IMR-90 (cell line): ENCODE results near the gene PRSS3. TPM values are rescaled to one million over a fixed set of nuclear protein-coding genes. Genes with fewer than 3 reads are reported as not detected.
"Not testable (repeated sequence)": the region's sequence is repeated elsewhere in the genome, so short reads cannot be mapped to it uniquely, and the experiment has no call there.

Experiments
- ATAC-seq: fragments of 200-7000 bp; cut with Tn5 transposase; 2 replicates; pipeline ENCODE4 v1.9.1; 2020; ENCODE audit warnings: low read depth, mild to moderate bottlenecking, moderate library complexity
- BruUV-seq: library from RNA; stranded (reverse); fragments of 400-500 nt; replicated peaks from 2 replicates; lab custom pipeline; 2021; lab: Mats Ljungman, UMichigan
- CTCF ChIA-PET: fragments of 300-600 bp; formaldehyde crosslinking; extraction: SDS; loops from one replicate; lab custom pipeline; 2021; ENCODE audit warnings: antibody characterized with exemption; lab: Yijun Ruan, JAX
- POLR2A ChIA-PET: fragments of 300-600 bp; sonication (Branson Sonifier 250); formaldehyde crosslinking; loops from one replicate; lab custom pipeline; 2022; ENCODE audit warnings: antibody characterized with exemption; ENCODE audit not compliant: unreplicated experiment; lab: Charles Lee
- DNase-seq: peaks from one replicate; pipeline ENCODE4 v3.0.0; 2013
- H2AFZ ChIP-seq: replicated peaks from 2 replicates; pipeline ENCODE3; 2013; ENCODE audit warnings: low read length, mild to moderate bottlenecking; ENCODE audit not compliant: poor library complexity
- H2AK5ac ChIP-seq: 2 replicates; pipeline ENCODE4 v1.6.1; 2013; ENCODE audit warnings: low read depth, low read length, inconsistent platforms
- H2AK9ac ChIP-seq: replicated peaks from 2 replicates; pipeline ENCODE3; 2013; ENCODE audit warnings: mild to moderate bottlenecking, low read depth, low read length, moderate library complexity; ENCODE audit not compliant: poor library complexity
- H2BK120ac ChIP-seq: 2 replicates; pipeline ENCODE4 v1.6.1; 2013; ENCODE audit warnings: low read depth, low read length, inconsistent platforms
- H2BK15ac ChIP-seq: 3 replicates; pipeline ENCODE4 v1.6.1; 2013; ENCODE audit warnings: low read depth, low read length, inconsistent platforms
- H2BK20ac ChIP-seq: 2 replicates; pipeline ENCODE4 v1.6.1; 2013; ENCODE audit warnings: low read depth, mild to moderate bottlenecking, inconsistent platforms, low read length, moderate library complexity
- H2BK5ac ChIP-seq: 2 replicates; pipeline ENCODE4 v1.6.1; 2013; ENCODE audit warnings: mild to moderate bottlenecking, low read depth, low read length, inconsistent platforms; ENCODE audit not compliant: poor library complexity, severe bottlenecking
- H3K14ac ChIP-seq: replicated peaks from 2 replicates; pipeline ENCODE4 v1.6.1; 2013; ENCODE audit warnings: low read depth, low read length, inconsistent platforms
- H3K18ac ChIP-seq: 2 replicates; pipeline ENCODE4 v1.6.1; 2013; ENCODE audit warnings: low read depth, low read length, control low read depth
- H3K23ac ChIP-seq: 2 replicates; pipeline ENCODE4 v1.6.1; 2013; ENCODE audit warnings: low read depth, low read length, inconsistent platforms
- H3K27ac ChIP-seq: 2 replicates; pipeline ENCODE4 v1.5.1; 2013; ENCODE audit warnings: mild to moderate bottlenecking, control low read depth, low read length; ENCODE audit not compliant: insufficient read depth
- H3K27me3 ChIP-seq: 2 replicates; pipeline ENCODE4 v1.6.1; 2013; ENCODE audit warnings: low read length; ENCODE audit not compliant: control insufficient read depth, insufficient read depth
- H3K36me3 ChIP-seq: 2 replicates; pipeline ENCODE4 v1.6.1; 2013; ENCODE audit warnings: low read length, mixed read lengths; ENCODE audit not compliant: control insufficient read depth, insufficient read depth
- H3K4ac ChIP-seq: 2 replicates; pipeline ENCODE4 v1.6.1; 2013; ENCODE audit warnings: low read depth, low read length, inconsistent platforms
- H3K4me1 ChIP-seq: 2 replicates; pipeline ENCODE4 v1.6.1; 2013; ENCODE audit warnings: low read length, mixed read lengths; ENCODE audit not compliant: control insufficient read depth, insufficient read depth
- H3K4me2 ChIP-seq: 2 replicates; pipeline ENCODE4 v1.6.1; 2013; ENCODE audit warnings: low read depth, mild to moderate bottlenecking, control low read depth, low read length, moderate library complexity
- H3K4me3 ChIP-seq: 2 replicates; pipeline ENCODE4 v1.5.1; 2013; ENCODE audit warnings: low read depth, mild to moderate bottlenecking, control low read depth, low read length, moderate library complexity; ENCODE audit not compliant: insufficient read depth
- H3K56ac ChIP-seq: 2 replicates; pipeline ENCODE4 v1.6.1; 2013; ENCODE audit warnings: low read length, inconsistent platforms; ENCODE audit not compliant: insufficient read depth; ENCODE audit errors: extremely low read depth
- H3K79me1 ChIP-seq, 2 experiments: 2 replicates each; pipeline ENCODE4 v1.6.1; 2013; ENCODE audit warnings: low read length in 2 of 2, inconsistent platforms in 1 of 2, low read depth in 1 of 2
- H3K9ac ChIP-seq: 2 replicates; pipeline ENCODE4 v1.6.1; 2013; ENCODE audit warnings: low read depth, low read length, control low read depth
- H3K9me1 ChIP-seq: 2 replicates; pipeline ENCODE4 v1.6.1; 2013; ENCODE audit warnings: low read length, inconsistent platforms; ENCODE audit not compliant: insufficient read depth
- H3K9me3 ChIP-seq: 2 replicates; pipeline ENCODE4 v1.6.1; 2013; ENCODE audit warnings: low read length; ENCODE audit not compliant: control insufficient read depth, insufficient read depth
- H4K20me1 ChIP-seq: 2 replicates; pipeline ENCODE4 v1.6.1; 2013; ENCODE audit warnings: low read length, inconsistent platforms; ENCODE audit not compliant: insufficient read depth
- H4K5ac ChIP-seq: 2 replicates; pipeline ENCODE4 v1.6.1; 2013; ENCODE audit warnings: mild to moderate bottlenecking, low read depth, low read length, control low read depth
- H4K8ac ChIP-seq, 2 experiments: 2 replicates each; pipeline ENCODE4 v1.6.1; 2013; ENCODE audit warnings: low read depth in 2 of 2, low read length in 2 of 2, control low read depth in 1 of 2, inconsistent platforms in 1 of 2
- H4K91ac ChIP-seq: 2 replicates; pipeline ENCODE4 v1.6.1; 2013; ENCODE audit warnings: low read depth, low read length, inconsistent platforms; ENCODE audit not compliant: insufficient read depth
- CEBPB ChIP-seq: IDR thresholded peaks from 2 replicates; pipeline ENCODE4 v1.6.1; 2012; ENCODE audit warnings: low read depth, low read length, improper control_type of control experiment
- WGBS, 2 experiments: methylation state at CpG; one replicate each; pipeline versions ENCODE4 v1.1.5 to v1.1.7; 2013; ENCODE audit warnings: missing lambda C conversion rate in 2 of 2; ENCODE audit not compliant: insufficient read length in 1 of 2; ENCODE audit errors: extremely low coverage in 2 of 2; 5-methylcytosine and 5-hydroxymethylcytosine counted together
- dilution Hi-C: fragments of 300-500 bp; cut with HindIII; formaldehyde crosslinking; loops from one replicate; pipeline ENCODE4 v1.14.3; 2018; ENCODE audit warnings: low sequenced_read_pairs; ENCODE audit not compliant: unreplicated experiment
- in situ Hi-C: fragments of 300-500 bp; cut with MboI; formaldehyde crosslinking; loops from 3 replicates; pipeline ENCODE4 v1.14.3; 2019; ENCODE audit warnings: low sequenced_read_pairs, inconsistent platforms, mixed read lengths
- intact Hi-C: fragments of 100-400 bp; cut with micrococcal nuclease; formaldehyde crosslinking; loops from 2 replicates; pipeline ENCODE4 v1.10.0; 2022
- polyA plus RNA-seq, 3 experiments: library from polyadenylated mRNA; depleted of rRNA; stranded (reverse); fragments of >200 nt; gene quantifications; 2 replicates each; pipeline ENCODE4 v1.2.3, GENCODE V29; 2012; ENCODE audit warnings: low replicate concordance in 1 of 3
- total RNA-seq: library from RNA; depleted of rRNA; stranded (reverse); fragments of >200 nt; gene quantifications from 2 replicates; pipeline ENCODE4 v1.2.3, GENCODE V29; 2012

The PRSS3 gene
- total and polyA plus RNA-seq, 2 of the 4 experiments (the other 2 are of a cell fraction) = 7.0 to 26.9 TPM

DNA sequence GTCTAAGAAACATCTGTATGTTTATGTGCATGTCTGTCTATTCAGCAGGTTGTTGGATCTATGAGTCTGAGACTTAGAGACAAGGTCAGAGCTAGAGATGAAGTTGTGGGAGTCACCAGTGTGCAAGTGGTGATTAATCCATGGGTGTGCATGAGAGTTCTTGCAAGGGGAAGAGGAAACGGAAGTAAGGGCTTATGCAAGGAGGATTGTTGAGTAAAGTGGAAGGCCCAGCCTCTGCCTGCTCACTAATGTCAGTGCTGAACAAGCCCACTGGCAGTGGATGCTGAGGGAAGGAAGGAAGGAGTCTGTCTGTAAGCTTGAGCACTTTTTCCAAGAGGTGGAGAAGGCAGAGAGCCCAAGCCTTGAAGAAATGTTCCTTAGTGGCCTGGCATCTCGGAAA lies 35.7 kb upstream of the PRSS3 start:
- H2BK5ac ChIP-seq, H2AK5ac ChIP-seq, H4K5ac ChIP-seq, H3K18ac ChIP-seq, dilution Hi-C loops, H3K4ac ChIP-seq, H4K91ac ChIP-seq, H3K9me3 ChIP-seq, H3K27ac ChIP-seq, H3K9me1 ChIP-seq, ATAC-seq, H2AFZ ChIP-seq, H3K9ac ChIP-seq, intact Hi-C loops, in situ Hi-C loops, H3K79me1 ChIP-seq, H3K36me3 ChIP-seq, H2BK20ac ChIP-seq, CTCF ChIA-PET, BruUV-seq, H3K4me1 ChIP-seq, H2AK9ac ChIP-seq, H3K56ac ChIP-seq, H3K14ac ChIP-seq, POLR2A ChIA-PET, H2BK15ac ChIP-seq, H4K8ac ChIP-seq, H3K23ac ChIP-seq, H4K20me1 ChIP-seq, H3K27me3 ChIP-seq, H2BK120ac ChIP-seq, H3K4me2 ChIP-seq, H3K4me3 ChIP-seq: not testable (repeated sequence)
- no CpG with 5 or more reads among the region's 2 CpGs for WGBS, 2 experiments
- DNase-seq = peak; percentile 56
- 0 out of 2 replicates have a peak, but pooled peaks have one; percentile 1 for TF ChIP-seq CEBPB
